ENCODE measurements around the gene ROR1. TPM values are rescaled to one million over a fixed set of nuclear protein-coding genes. Genes with fewer than 3 reads are reported as not detected.
"Not testable (repeated sequence)": the region's sequence is repeated elsewhere in the genome, so short reads cannot be mapped to it uniquely, and the experiment has no call there.

The ROR1 gene
- total RNA-seq, 1 donor from 2014 or later, result 0.26 TPM

DNA sequence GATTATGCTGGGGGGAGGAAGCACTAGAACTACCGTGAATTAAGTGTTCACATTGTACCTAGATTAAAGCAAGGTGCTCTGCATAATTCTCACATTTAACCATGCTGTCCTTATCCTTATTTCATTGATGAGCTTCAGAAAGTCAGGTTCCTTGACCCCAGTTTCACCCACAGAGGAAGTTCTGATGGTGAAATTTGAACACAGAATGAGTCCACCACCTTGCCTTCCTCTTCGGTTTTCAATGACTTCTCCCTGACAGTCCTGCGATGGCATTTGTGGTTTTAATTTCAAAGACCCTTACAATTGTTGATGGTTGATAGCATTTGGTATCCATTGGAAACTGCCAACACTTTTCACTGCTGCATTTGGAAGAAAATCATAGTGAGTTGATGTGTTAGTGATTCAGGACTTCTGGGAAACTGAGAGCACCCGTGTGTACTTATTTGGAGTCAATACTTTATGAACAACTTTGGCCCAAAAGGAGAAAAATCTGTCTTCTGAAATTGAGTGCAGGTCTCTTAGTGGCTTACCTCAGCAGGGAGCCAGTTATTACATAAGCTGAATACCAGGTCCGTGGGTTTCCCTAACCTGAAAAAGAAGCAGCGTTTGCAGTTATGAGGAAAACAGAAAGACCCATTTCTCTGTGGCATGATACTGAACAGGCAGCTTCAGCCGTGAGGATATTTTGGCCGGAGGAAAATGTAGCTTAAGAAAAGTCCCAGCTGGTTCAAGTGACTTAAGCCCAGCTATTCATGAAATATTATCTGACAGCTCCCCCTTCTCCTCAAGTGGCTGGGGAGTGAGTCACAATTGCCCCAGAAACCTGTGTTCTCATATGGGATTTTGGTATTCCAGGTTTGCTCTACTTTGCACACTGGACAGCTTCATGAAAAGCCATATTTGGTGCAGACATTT lies 47.5 kb downstream of the ROR1 start:
- peak; percentile 66 for FAIRE-seq
- DNase-seq (ENCODE audit: low read depth), result peak; percentile 50

GRCh38 chr1:63822540-63822939 lies 48.7 kb downstream of the ROR1 start:
- FAIRE-seq (no peak), DNase-seq (ENCODE audit: low read depth) (no peak)
- no peak for TF ChIP-seq CTCF (IDR thresholded peaks at IDR 0.05; ENCODE audit: insufficient read depth, low read length, severe bottlenecking)
- Histone ChIP-seq H3K27me3 (ENCODE audit: control insufficient read depth, insufficient read depth, low read length) (no peaks in the 10 kb centered on the region), H3K36me3 (ENCODE audit: control insufficient read depth, insufficient read depth, low read length) (no peaks in the 10 kb centered on the region), H3K4me3 (ENCODE audit: low read depth, low read length) (no peak overlapping the region)

More for the DNA sequence above, 47.5 kb downstream of the ROR1 start:
- TF ChIP-seq CTCF (IDR thresholded peaks at IDR 0.05; ENCODE audit: insufficient read depth, low read length, severe bottlenecking), result no peak
- Histone ChIP-seq H3K4me3 (ENCODE audit: low read depth, low read length) (no peak overlapping the region), H3K36me3 (ENCODE audit: control insufficient read depth, insufficient read depth, low read length) (no peaks in the 10 kb centered on the region), H3K27me3 (ENCODE audit: control insufficient read depth, insufficient read depth, low read length) (no peaks in the 10 kb centered on the region)

DNA sequence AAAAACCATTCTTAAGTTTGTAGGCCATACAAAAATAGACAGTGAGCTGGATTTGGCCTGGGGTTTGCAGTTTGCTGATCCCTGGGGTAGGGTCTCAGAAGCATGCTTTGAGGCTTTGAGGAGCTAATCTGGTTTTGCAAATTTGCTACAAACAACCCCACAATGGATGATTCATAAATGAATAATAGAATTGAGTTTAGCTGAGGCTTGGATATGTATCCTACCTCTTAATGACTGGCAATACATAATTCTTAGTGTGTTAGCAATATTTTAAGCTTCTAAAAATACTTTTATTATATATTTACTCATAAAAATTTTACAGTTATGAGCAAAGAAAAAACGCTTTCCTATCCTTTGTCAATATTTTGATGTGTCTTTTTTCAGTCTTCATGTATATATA lies 50.6 kb downstream of the ROR1 start:
- Histone ChIP-seq H3K4me3 (ENCODE audit: low read depth, low read length) (no peak overlapping the region), H3K36me3 (ENCODE audit: control insufficient read depth, insufficient read depth, low read length) (no peaks in the 10 kb centered on the region), H3K27me3 (ENCODE audit: control insufficient read depth, insufficient read depth, low read length) (no peaks in the 10 kb centered on the region)
- no peak for TF ChIP-seq CTCF (IDR thresholded peaks at IDR 0.05; ENCODE audit: insufficient read depth, low read length, severe bottlenecking)
- peak; percentile 19 for DNase-seq (ENCODE audit: low read depth)
- FAIRE-seq, result no peak

DNA sequence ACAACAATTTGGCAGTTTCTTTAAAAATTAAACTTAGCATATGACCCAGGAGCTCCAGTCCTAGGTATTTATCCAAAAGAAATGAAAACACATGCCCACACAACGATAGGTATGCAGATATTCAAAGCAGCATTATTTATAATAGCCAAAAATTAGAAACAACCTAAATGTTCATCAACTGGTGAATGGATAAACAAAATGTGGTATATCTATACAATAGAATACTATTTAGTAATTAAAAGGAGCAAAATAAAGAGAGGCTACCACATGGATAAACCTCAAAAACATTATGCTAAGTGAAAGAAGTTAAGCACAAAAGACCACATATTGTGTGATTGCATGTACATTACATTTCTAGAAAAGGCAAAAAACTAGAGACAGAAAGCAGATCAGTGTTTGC lies 51.3 kb downstream of the ROR1 start:
- no peak overlapping the region for H3K4me3 ChIP-seq (ENCODE audit: low read depth, low read length)
- DNase-seq (ENCODE audit: low read depth) (no peak), FAIRE-seq (no peak)
- no peaks in the 10 kb centered on the region for H3K36me3 ChIP-seq (ENCODE audit: control insufficient read depth, insufficient read depth, low read length)
- no peaks in the 10 kb centered on the region for H3K27me3 ChIP-seq (ENCODE audit: control insufficient read depth, insufficient read depth, low read length)
- TF ChIP-seq CTCF (IDR thresholded peaks at IDR 0.05; ENCODE audit: insufficient read depth, low read length, severe bottlenecking), result no peak

GRCh38 chr1:63826246-63826861 lies 52.5 kb downstream of the ROR1 start:
- DNase-seq (ENCODE audit: low read depth); H3K4me3 ChIP-seq (ENCODE audit: low read depth, low read length); FAIRE-seq; H3K36me3 ChIP-seq (ENCODE audit: control insufficient read depth, insufficient read depth, low read length); H3K27me3 ChIP-seq (ENCODE audit: control insufficient read depth, insufficient read depth, low read length): not testable (repeated sequence)
